ENCODE data around the gene DOCK7. TPM values are rescaled to one million over a fixed set of nuclear protein-coding genes. Genes with fewer than 3 reads are reported as not detected.

The DOCK7 gene
- total and polyA plus RNA-seq, 2 of the 8 experiments (the other 6 are each of a cell fraction or from before 2014, with no cell fraction given): 10.2 to 33.7 TPM

- Histone ChIP-seq H3K18ac (ENCODE audit: extremely low read depth, low read length) (peak overlapping the region; percentile 94), H3K4me2 (ENCODE audit: insufficient read depth in 1 of 2, low read depth in 2 of 2, low read length in 2 of 2) (peak overlapping the region; percentile 93 to 100), H2BK120ac (replicated peaks; ENCODE audit: low read depth, low read length) (peak overlapping the region; percentile 16), H2BK15ac (ENCODE audit: low read length) (no peak overlapping the region), H3K4ac (replicated peaks; ENCODE audit: insufficient read length, low read depth, low read length) (peak overlapping the region; percentile 51), H3K14ac (ENCODE audit: insufficient read length) (no peak overlapping the region), H3K79me2 (ENCODE audit: control insufficient read depth in 1 of 2, insufficient read depth in 2 of 2, low read length in 2 of 2) (peaks cover 12 to 31% of the 10 kb centered on the region in 2 experiments), H3K23me2 (ENCODE audit: low read depth, low read length) (peaks cover 18% of the 10 kb centered on the region), H2BK20ac (ENCODE audit: low read length) (no peak overlapping the region), H2AK5ac (ENCODE audit: low read depth, low read length) (peak overlapping the region; percentile 65; the same call in 1 of the 2 replicates), H3K27ac (ENCODE audit: low read depth, low read length) (peak overlapping the region; percentile 98), H3K56ac (replicated peaks; ENCODE audit: insufficient read length, low read depth, low read length) (peak overlapping the region; percentile 85), H3K79me1 (ENCODE audit: low read depth, low read length) (no peaks in the 10 kb centered on the region), H3K36me3 (ENCODE audit: control insufficient read depth in 2 of 4, insufficient read depth in 4 of 4, low read length in 3 of 4) (peaks cover 0 to 1% (median 0%) of the 10 kb centered on the region in 4 experiments; a peak in 1 of 8 replicates), H2BK5ac (ENCODE audit: low read depth, low read length) (peak overlapping the region; percentile 100), H3K9me3 (ENCODE audit: insufficient read depth in 2 of 2, low read depth in 1 of 2, low read length in 1 of 2) (no peaks in the 10 kb centered on the region), H3K4me3 (ENCODE audit: extremely low read depth in 1 of 4, insufficient read depth in 2 of 4, low read depth in 3 of 4, low read length in 4 of 4) (peak overlapping the region; percentile 68 to 81 (median 76)), H3K27me3 (replicated peaks in 1 of 4; ENCODE audit: control insufficient read depth in 3 of 4, extremely low read depth in 1 of 4, insufficient read depth in 3 of 4, low read length in 3 of 4) (no peaks in the 10 kb centered on the region), H2BK12ac (ENCODE audit: low read depth, low read length) (peak overlapping the region; percentile 81; the same call in 1 of the 2 replicates), H3K23ac (ENCODE audit: insufficient read length) (no peak overlapping the region), H4K5ac (ENCODE audit: insufficient read length, low read depth, low read length) (peak overlapping the region; percentile 58), H4K8ac (ENCODE audit: extremely low read depth, insufficient read depth, low read length) (peak overlapping the region; percentile 99), H4K91ac (replicated peaks; ENCODE audit: insufficient read length, low read length) (peak overlapping the region; percentile 90), H3K4me1 (replicated peaks in 1 of 4; ENCODE audit: control insufficient read depth in 3 of 4, insufficient read depth in 4 of 4, low read length in 3 of 4) (no peaks in the 10 kb centered on the region; a peak in 3 of 7 replicates), H3K9ac (replicated peaks in 1 of 4; ENCODE audit: extremely low read depth in 1 of 4, low read depth in 3 of 4, low read length in 3 of 4) (peak overlapping the region; percentile 94 to 99 (median 98)), H2AFZ (ENCODE audit: low read length) (no peak overlapping the region), H4K20me1 (replicated peaks in 1 of 2; ENCODE audit: control insufficient read depth in 1 of 2, insufficient read depth in 2 of 2, low read length in 2 of 2) (peaks cover 7% of the 10 kb centered on the region in 2 experiments)
- 52% methylated on average over 31 of the region's 31 CpGs; no CpG with 5 or more reads in 1 of the 2 experiments for WGBS, 2 experiments (ENCODE audit: extremely low coverage in 1 of 2, insufficient coverage in 1 of 2, insufficient read length in 1 of 2, insufficient replicate concordance in 2 of 2, low coverage in 1 of 2, low lambda C conversion rate in 2 of 2, missing lambda C conversion rate in 1 of 2)
- CTCF ChIA-PET (ENCODE audit: partially characterized antibody): interaction anchor here (1.1 to 2.0 kb wide), 3 partner anchors 28 to 260 kb away, joined by 3 to 7 read pairs (median 6); no protein-coding TSS in a partner anchor
- DNase-seq (ENCODE audit: low read depth in 1 of 2, low spot score in 2 of 2): no peak
- POLR2A ChIA-PET (ENCODE audit: partially characterized antibody): interaction anchor here (0.5 to 3.2 kb wide), 26 partner anchors 9 to 648 kb away, joined by 3 to 17 read pairs (median 4); no protein-coding TSS in a partner anchor
- no peak for FAIRE-seq
- TF ChIP-seq JUN (IDR thresholded peaks at IDR 0.05; ENCODE audit: low read depth, low read length) (no peak), TEAD4 (IDR thresholded peaks at IDR 0.05; ENCODE audit: low read depth, low read length) (no peak), POLR2AphosphoS5 (IDR thresholded peaks at IDR 0.05; ENCODE audit: low read depth, low read length) (no peak), EGR1 (IDR thresholded peaks at IDR 0.05; ENCODE audit: borderline replicate concordance, low read depth, low read length) (no peak), RBBP5 (IDR thresholded peaks at IDR 0.05; ENCODE audit: borderline replicate concordance, low read depth, low read length) (no peak), KDM1A (IDR thresholded peaks at IDR 0.05; ENCODE audit: borderline replicate concordance, low read length) (no peak), EZH2 (IDR thresholded peaks at IDR 0.05; ENCODE audit: low read depth, low read length, severe bottlenecking) (no peak), RNF2 (IDR thresholded peaks at IDR 0.05; ENCODE audit: borderline replicate concordance, low read depth, low read length, missing control alignments, poor library complexity, severe bottlenecking) (no peak), POLR2A (IDR thresholded peaks at IDR 0.05; ENCODE audit: control extremely low read depth in 1 of 2, low read depth in 2 of 2, low read length in 2 of 2) (no peak), E2F6 (IDR thresholded peaks at IDR 0.05) (no peak)
These were observed 252.8 kb downstream of the DOCK7 start for GRCh38 chr1:62435231-62436038.

Data from H1 (cell line).